T-helper 2 cell treated with Interferon-gamma antibody and Interleukin-4, amounts not matched to agents 100 ng/mL and 5 ng/mL, for 36 hours (primary cell): ENCODE results near the gene NRDC. TPM values are rescaled to one million over a fixed set of nuclear protein-coding genes. Genes with fewer than 3 reads are reported as not detected.

Experiments used
- intact Hi-C: fragments of 100-400 bp; cut with micrococcal nuclease; formaldehyde crosslinking; loops from one replicate; pipeline ENCODE4 v1.15.1; 2023
- total RNA-seq: library from RNA; stranded (reverse); gene quantifications from 2 replicates; pipeline ENCODE4 v1.2.3, GENCODE V29; 2022

The NRDC gene
- total RNA-seq = 171 and 176 TPM in 2 replicates

GRCh38 chr1:51878616-51879336 lies at the start of gene NRDC:
TSS of gene NRDC (minus strand) at chr1:51878727. CDS start at chr1:51878615, 112 bp downstream.
- intact Hi-C loops = loop anchor here (1.0 to 10.0 kb wide), 8 partner anchors 151 to 916 kb away; partner anchors contain the start of genes BTF3L4, CC2D1B, EPS15 and FAF1

DNA sequence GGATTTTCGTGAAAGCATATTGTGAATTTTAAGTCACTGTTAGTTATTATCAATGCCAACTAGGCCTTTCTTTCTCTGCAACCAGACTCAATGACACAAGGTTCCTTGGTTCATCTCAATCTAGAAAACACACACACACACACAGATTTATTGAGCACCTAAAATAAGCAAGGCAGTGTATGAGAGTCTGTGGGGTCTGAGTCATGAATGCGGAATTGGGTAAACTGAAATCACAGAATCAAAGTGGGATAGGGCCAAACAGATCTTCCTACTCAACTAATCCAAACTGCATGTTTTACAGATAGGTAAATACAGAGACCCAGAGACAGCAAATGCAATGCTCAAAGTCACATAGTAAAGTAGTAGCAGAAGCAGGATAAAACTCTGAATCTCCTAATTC lies 48.5 kb upstream of the NRDC start:
- intact Hi-C loops = no loop called here

DNA sequence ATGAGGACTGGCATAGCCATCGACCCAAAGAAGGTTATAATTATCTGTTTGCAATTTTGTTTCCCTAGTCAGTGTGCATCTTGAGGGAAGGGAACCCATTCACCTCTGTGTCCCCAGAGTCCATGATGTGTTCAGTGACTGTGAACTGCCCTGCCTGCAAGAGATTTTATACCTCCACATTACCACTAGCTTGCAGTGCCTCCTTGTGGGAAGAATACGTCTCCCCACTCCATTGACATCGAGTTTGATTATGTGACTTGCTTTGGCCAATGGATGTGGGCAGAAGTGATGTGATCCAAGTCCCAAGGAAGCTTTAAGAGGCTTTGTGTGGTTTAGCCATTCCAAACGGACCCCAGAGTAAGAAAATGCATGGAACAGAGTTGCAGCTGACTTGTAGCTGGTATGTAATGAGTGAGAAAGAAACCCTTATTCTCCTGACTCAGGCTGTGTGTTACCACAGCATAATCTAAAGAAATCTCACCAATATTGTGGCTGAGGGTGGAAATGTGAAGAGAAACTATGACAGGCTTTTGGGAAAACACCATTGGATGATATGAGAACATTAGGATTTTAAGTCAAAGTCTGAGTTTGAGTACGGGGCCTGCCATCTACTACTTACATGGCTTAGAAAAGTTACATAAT lies 47.8 kb upstream of the NRDC start:
- intact Hi-C loops = no loop called here

DNA sequence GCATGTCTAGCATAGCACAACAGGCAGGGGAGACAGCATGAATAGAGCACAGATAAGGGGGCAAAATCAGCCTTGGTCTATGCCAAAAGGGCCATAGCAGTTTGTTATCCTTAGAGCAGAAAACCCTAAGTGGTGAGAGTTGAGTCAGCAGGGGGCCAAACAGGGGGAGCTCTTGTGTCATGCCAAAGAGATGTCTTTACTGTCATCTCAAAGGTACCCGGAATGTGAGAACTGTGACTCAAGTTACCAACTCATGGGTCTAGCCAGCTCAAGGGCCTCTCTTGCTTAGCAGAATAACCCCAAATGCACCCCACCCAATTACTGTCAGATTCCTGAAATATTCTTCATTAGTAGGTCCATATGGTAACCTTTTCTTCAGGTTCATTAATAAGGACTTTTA lies 45.9 kb upstream of the NRDC start:
- intact Hi-C loops = no loop called here

DNA sequence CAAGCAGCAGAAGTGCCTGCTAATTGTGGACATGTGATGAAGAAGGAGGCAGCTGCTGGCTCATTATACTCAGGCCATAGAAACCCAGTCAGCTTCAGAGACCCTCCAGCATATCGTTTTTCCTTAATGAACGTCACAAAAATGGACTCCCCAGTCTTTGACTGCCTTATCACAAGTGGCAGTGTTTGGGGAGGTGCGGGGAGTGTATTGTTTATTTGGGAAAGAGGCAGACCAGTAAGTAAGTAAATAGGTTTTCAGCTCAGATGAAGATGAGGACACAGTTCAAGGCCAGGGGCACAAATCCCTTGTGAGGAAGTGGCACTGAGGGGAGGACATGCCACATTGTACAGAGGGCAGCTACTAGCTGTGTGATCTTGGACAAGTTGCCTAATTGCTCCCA lies 43.5 kb upstream of the NRDC start:
- intact Hi-C loops = no loop called here

- intact Hi-C loops = no loop called here
These were observed 41.6 kb upstream of the NRDC start for GRCh38 chr1:51920130-51920529.

GRCh38 chr1:51919684-51920083 lies 41.2 kb upstream of the NRDC start:
- intact Hi-C loops = no loop called here

DNA sequence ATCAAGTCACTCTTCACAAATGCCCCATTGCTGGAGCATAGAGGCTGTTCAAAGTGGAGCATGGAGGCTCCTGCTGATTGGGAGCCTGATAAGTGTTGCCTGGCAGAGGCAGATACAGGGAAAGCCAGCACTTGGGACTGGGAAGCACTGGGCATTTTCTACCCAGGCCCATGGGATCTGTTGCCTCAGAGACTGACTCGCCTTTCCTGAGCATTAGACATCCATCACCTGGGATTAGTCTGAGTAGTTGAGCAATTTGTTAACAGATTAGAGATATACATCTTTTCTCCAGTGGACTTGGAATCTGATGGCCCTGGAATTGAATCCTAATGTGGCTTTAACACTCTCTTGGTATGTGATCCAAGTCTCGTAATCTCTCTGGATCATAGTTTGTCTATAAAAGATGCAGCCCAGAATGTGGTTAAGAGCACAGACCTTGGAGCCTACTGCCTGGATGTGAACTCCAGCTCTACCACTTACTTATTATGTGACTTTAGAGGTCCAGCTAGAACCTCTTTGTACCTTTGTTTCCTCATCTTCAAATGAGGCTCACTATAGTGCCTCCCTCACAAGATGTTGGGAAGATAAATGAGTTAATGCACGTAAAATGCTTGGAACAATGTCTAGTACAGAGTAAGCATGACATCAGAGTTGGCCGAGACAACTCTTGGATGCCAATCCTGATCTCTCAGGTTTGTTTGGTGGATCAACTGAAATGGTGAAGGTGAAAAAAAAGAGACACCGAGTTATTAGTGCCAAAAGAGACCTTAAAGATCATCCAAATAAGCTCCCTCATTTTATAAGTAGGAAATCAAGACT lies 38.3 kb upstream of the NRDC start:
- intact Hi-C loops = no loop called here

GRCh38 chr1:51915951-51916350 lies 37.4 kb upstream of the NRDC start:
- intact Hi-C loops = no loop called here

DNA sequence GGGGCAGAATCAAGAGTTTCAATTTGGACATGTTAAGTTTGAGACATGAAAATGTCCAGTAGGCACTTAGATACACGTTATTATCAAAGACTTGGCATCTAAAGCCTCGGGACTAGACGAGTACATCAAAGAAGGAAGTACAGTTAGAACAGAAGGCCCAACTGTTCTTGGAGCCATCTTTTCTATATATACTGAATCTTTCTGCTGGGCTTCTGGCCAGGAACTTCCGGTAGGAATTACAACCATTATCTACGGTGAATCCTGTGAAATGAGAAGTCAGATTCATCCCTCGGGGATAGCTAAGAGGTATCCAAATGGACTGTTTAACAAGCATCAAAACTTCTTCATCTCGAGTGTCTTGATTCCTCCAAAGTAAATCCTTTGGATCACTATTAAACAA lies 34.4 kb upstream of the NRDC start:
- intact Hi-C loops = no loop called here

GRCh38 chr1:51910221-51911000 lies 31.9 kb upstream of the NRDC start:
- intact Hi-C loops = no loop called here

DNA sequence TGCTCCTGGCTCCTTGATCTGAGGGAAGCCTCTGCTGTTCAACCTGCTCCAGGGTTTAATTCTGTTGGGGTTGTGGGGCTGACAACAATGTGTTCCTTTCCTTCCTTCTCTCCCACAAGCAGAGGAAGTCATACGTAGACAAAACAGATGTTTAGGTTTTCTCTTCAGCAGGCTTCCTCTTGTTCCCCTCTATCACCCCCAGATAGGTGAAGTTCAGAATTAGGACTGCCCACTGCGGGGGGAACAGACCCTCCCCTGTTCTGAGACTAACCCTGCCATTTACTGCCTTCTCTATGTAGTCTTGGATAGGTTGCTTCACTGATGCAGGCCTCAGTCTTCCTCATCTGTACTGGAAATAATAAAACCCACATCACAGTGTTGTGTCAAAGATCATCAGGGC lies 30.0 kb upstream of the NRDC start:
- intact Hi-C loops = no loop called here

GRCh38 chr1:51907079-51907702 lies 28.7 kb upstream of the NRDC start:
- intact Hi-C loops = no loop called here

DNA sequence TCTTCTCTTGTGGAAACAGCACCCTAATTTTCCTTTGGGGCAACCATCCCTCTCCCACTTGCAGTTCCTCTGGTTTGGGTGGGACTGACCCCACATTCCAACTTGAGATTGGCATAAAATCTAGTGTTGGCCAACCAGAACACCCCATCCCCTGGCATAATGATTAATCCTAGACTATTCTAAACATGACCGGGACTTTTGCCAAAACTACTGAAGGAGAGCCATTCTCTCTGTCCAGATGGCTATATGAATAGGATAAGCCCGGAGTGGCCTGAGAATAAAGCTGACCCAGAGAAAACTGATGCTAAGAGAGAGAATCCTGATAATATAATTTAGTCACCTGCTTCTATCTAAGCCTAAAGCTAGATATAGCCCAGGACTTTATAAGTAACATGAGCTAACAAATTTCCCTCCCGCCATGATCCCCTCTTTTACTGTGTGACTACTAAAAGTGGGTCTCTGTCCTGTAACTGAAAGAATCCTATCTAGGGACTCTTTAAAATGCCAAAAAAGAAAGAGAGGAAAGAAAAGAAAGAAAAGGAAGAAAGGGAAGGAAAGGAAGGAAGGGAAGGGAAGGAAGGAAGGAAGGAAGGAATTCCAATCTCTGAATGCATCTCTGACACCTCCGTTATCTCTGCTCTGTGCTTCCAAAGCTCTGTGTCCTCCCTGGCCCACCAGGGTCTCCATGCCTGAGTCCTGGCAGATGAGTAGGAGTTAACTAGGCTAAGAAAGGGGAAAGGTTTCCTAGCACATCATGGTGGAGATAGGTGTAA lies 28.0 kb upstream of the NRDC start:
- intact Hi-C loops = no loop called here

- intact Hi-C loops = no loop called here
These were observed 23.9 kb upstream of the NRDC start for GRCh38 chr1:51902456-51902855.

- intact Hi-C loops = no loop called here
These were observed 22.6 kb upstream of the NRDC start for GRCh38 chr1:51901151-51901550.

GRCh38 chr1:51899022-51899421 lies 20.5 kb upstream of the NRDC start:
- intact Hi-C loops = loop anchor here (10.0 kb wide), 1 partner anchor 396 kb away; no protein-coding TSS in a partner anchor

DNA sequence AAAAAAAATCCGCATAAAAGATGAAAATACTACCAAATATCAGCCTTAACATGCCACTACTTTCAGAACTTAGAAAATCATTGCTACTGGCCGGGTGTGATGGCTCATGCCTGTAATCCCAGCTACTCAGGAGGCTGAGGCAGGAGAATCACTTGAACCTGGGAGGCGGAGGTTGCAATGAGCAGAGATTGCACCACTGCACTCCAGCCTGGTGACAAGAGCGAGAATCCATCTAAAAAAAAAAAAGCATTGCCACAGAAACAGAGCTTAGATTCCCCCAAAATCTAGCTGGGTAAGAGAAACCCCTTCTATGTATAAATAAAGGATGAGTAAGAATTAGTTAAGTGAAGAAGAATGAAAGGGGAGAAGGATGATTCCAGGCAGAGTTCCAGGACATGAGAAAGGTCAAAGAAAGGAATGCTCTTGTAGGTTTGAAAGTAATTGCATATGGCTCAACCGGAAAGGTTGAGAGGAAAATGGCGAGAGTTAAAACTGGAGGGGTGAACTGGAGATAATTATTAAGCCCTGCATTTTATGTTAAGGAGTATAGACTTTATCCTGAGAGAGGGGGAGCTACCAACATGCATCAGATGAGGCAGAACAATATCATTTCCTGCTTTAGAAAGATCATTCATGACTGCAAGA lies 19.7 kb upstream of the NRDC start:
- intact Hi-C loops = loop anchor here (10.0 kb wide), 1 partner anchor 397 kb away; no protein-coding TSS in a partner anchor

DNA sequence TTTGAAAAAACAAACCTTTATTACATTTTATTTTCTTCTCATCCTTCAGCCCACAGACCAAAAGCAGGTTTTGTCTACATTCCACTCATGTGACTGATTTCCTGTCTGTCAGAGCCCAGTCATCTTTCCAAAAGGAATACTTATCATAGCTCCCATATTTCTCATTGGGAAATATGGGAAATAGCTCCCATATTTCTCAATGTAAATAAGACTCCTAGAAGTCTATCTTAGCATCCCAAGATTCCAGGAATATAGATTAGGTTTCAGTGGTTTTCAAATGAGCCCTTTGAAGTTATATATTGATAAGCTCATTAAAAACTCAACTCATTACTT lies 19.1 kb upstream of the NRDC start:
- intact Hi-C loops = loop anchor here (1.0 to 10.0 kb wide), 2 partner anchors 105 to 397 kb away; no protein-coding TSS in a partner anchor
